Measurements from ENCODE around the gene SYNE2.

DNA sequence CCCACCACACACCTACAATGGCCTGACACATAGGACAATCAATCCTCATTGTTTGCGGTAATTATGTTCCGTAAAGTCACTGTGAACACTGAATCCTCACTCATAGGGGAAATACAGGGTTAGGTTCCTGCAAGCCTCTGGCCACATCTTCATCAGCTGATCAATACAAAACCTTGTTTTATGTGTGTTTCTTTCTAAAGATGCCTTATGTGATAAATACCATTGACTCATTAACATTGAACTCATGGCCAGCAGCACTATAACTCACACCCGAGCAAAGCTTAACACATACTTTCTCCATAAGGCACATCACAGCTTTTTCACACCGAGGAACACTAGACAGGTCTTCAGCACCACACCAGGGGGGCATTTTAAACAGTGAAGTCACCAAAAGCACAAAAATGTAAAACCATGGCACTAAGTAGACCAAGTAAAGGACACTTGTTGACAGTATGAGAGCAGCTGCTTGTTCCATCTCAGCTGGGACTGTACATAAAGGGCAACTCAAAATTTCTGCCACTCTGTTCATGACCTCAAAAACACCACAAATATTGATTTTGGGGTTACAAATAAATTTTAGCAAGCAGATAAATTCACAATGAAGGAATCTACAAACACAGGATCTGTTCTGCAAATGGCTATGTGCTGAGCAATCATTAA is 380.9 kb downstream of the SYNE2 start:
- no peak for TF ChIP-seq CTCF (IDR thresholded peaks at IDR 0.05)
- no peak for TF ChIP-seq POLR2A (IDR thresholded peaks at IDR 0.05)

Measured in vagina (tissue), 2 donors.